Fibroblast of lung (primary cell): ENCODE results near the gene MPND.

Experiments used
- EZH2 ChIP-seq: IDR thresholded peaks from 2 replicates; pipeline ENCODE4 v1.5.1; 2012; ENCODE audit warnings: low read length, control low read depth, mild to moderate bottlenecking; ENCODE audit errors: missing control alignments
- TF ChIP-seq, protein P1 (sequence below), 2 donors: IDR thresholded peaks in 1 of 2; conservative IDR thresholded peaks in 1 of 2; 1 replicate in 1 of 2; 2 replicates in 1 of 2; pipeline ENCODE4 v1.5.1; 2011 to 2012; ENCODE audit warnings: low read length in 2 of 2, control low read depth in 1 of 2, inconsistent platforms in 1 of 2, low read depth in 1 of 2, mild to moderate bottlenecking in 1 of 2

DNA sequence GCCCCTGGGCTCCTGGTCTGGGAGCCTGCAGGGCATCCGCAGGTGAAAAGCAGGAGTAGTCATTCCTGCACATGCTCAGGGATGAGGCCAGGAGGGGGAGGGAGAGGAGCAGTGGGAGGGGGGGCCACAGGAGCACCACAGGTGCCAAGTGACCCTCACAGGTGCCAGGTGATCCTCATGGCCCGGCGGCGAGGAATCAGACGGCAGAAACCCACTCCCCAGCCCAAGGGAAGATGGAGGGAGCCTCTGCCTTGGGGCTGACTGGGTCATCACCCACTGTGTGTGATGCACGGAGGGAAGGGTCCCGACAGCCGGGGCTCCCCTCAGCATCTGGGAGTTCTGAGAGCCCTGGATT lies 29.6 kb downstream of the MPND start:
- TF ChIP-seq EZH2 = no peak
- TF ChIP-seq, protein P1, sequence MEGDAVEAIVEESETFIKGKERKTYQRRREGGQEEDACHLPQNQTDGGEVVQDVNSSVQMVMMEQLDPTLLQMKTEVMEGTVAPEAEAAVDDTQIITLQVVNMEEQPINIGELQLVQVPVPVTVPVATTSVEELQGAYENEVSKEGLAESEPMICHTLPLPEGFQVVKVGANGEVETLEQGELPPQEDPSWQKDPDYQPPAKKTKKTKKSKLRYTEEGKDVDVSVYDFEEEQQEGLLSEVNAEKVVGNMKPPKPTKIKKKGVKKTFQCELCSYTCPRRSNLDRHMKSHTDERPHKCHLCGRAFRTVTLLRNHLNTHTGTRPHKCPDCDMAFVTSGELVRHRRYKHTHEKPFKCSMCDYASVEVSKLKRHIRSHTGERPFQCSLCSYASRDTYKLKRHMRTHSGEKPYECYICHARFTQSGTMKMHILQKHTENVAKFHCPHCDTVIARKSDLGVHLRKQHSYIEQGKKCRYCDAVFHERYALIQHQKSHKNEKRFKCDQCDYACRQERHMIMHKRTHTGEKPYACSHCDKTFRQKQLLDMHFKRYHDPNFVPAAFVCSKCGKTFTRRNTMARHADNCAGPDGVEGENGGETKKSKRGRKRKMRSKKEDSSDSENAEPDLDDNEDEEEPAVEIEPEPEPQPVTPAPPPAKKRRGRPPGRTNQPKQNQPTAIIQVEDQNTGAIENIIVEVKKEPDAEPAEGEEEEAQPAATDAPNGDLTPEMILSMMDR (conservative IDR thresholded peaks at IDR 0.05 in 1 of 2, IDR thresholded peaks at IDR 0.05 in 1 of 2; ENCODE audit: low read depth in 1 of 2, low read length in 2 of 2) = no peak
